A549 (cell line): ENCODE results near the gene KCTD19.
"Not testable (repeated sequence)": the region's sequence is repeated elsewhere in the genome, so short reads cannot be mapped to it uniquely, and the experiment has no call there.

ENCODE experiments used
- EP300 ChIP-seq, 2 experiments: fragments of >200 bp; sonication (Bioruptor Twin); formaldehyde crosslinking; IDR thresholded peaks; 2 replicates in 1 of 2; 3 replicates in 1 of 2; pipeline ENCODE4 v1.6.1; 2016 to 2017
- ESRRA ChIP-seq: fragments of 150-350 bp; IDR thresholded peaks from 2 replicates; pipeline ENCODE4 v1.6.1; 2014; ENCODE audit warnings: mild to moderate bottlenecking, low read length, borderline replicate concordance
- HDAC2 ChIP-seq: fragments of 200-600 bp; sonication (generic); IDR thresholded peaks from 2 replicates; pipeline ENCODE4 v1.6.1; 2016
- MAX ChIP-seq: IDR thresholded peaks from 2 replicates; pipeline ENCODE4 v1.6.1; 2012
- POLR2A ChIP-seq: IDR thresholded peaks from 2 replicates; pipeline ENCODE4 v1.6.1; 2012; ENCODE audit warnings: mild to moderate bottlenecking, low read length
- SMC3 ChIP-seq: fragments of >200 bp; sonication (Bioruptor Twin); formaldehyde crosslinking; IDR thresholded peaks from 3 replicates; pipeline ENCODE4 v1.6.1; 2018; ENCODE audit warnings: inconsistent platforms
- USF2 ChIP-seq: fragments of 450-650 bp; IDR thresholded peaks from 2 replicates; pipeline ENCODE4 v1.6.1; 2014; ENCODE audit warnings: antibody characterized with exemption
- ZNF302 ChIP-seq: fragments of 250-450 bp; sonication (Bioruptor Pico); IDR thresholded peaks from 2 replicates; pipeline ENCODE4 v1.9.0; 2021; ENCODE audit warnings: inconsistent platforms, mild to moderate bottlenecking, moderate library complexity
- TF ChIP-seq, protein P1 (sequence below): fragments of >200 bp; sonication (Bioruptor Twin); formaldehyde crosslinking; IDR thresholded peaks from 3 replicates; pipeline ENCODE4 v1.5.1; 2016

DNA sequence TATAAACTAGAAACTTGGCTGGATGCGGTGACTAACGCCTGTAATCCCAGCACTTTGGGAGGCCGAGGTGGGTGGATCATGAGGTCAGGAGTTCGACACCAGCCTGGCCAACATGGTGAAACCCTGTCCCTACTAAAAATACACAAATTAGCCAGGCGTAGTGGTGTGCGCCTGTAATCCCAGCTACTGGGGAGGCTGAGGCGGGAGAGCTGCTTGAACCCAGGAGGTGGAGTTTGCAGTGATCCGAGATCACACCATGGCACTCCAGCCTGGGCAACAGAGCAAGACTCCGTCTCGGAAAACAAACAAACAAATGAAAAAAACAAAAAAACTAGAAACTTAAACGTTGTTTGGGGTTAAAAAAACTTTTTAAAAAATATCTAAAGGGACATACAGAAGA, 49.5 kb upstream of the KCTD19 start:
- not testable (repeated sequence) for TF ChIP-seq EP300 (IDR thresholded peaks at IDR 0.05); POLR2A; USF2; ESRRA; HDAC2; MAX; ZNF302; SMC3
- TF ChIP-seq, protein P1, sequence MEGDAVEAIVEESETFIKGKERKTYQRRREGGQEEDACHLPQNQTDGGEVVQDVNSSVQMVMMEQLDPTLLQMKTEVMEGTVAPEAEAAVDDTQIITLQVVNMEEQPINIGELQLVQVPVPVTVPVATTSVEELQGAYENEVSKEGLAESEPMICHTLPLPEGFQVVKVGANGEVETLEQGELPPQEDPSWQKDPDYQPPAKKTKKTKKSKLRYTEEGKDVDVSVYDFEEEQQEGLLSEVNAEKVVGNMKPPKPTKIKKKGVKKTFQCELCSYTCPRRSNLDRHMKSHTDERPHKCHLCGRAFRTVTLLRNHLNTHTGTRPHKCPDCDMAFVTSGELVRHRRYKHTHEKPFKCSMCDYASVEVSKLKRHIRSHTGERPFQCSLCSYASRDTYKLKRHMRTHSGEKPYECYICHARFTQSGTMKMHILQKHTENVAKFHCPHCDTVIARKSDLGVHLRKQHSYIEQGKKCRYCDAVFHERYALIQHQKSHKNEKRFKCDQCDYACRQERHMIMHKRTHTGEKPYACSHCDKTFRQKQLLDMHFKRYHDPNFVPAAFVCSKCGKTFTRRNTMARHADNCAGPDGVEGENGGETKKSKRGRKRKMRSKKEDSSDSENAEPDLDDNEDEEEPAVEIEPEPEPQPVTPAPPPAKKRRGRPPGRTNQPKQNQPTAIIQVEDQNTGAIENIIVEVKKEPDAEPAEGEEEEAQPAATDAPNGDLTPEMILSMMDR, result not testable (repeated sequence)
